Left ventricle myocardium inferior (tissue), 1 donor: ENCODE results near the gene FANCD2. TPM values are rescaled to one million over a fixed set of nuclear protein-coding genes. Genes with fewer than 3 reads are reported as not detected.
"Not testable (repeated sequence)": the region's sequence is repeated elsewhere in the genome, so short reads cannot be mapped to it uniquely, and the experiment has no call there.

Source experiments
- DNase-seq: peaks from one replicate; pipeline ENCODE4 v3.0.0-alpha.2; 2020
- H3K27ac ChIP-seq: fragments of 200-600 bp; replicated peaks from 2 replicates; pipeline ENCODE4 v1.8.0; 2021
- H3K27me3 ChIP-seq: fragments of 200-600 bp; 2 replicates; pipeline ENCODE4 v1.8.0; 2021; ENCODE audit warnings: low read depth
- H3K36me3 ChIP-seq: fragments of 200-600 bp; 2 replicates; pipeline ENCODE4 v1.8.0; 2021
- H3K4me1 ChIP-seq: fragments of 200-600 bp; 2 replicates; pipeline ENCODE4 v1.8.0; 2021
- H3K4me3 ChIP-seq: fragments of 200-600 bp; 2 replicates; pipeline ENCODE4 v1.8.0; 2021; ENCODE audit warnings: mild to moderate bottlenecking, moderate library complexity
- H3K9me3 ChIP-seq: fragments of 200-600 bp; replicated peaks from 2 replicates; pipeline ENCODE4 v1.8.0; 2021
- CTCF ChIP-seq: fragments of 200-600 bp; IDR thresholded peaks from 2 replicates; pipeline ENCODE4 v1.8.0; 2021; ENCODE audit warnings: antibody characterized with exemption, mild to moderate bottlenecking, borderline replicate concordance
- intact Hi-C: fragments of 100-400 bp; cut with micrococcal nuclease; formaldehyde crosslinking; loops from one replicate; pipeline ENCODE4 v1.11.0; 2022
- total RNA-seq: library from RNA; stranded (reverse); fragmentation: NEBNext Ultra II Directional; extraction: Animal tissue kit (Norgen Biotek cat#: 25700); gene quantifications from one replicate; pipeline ENCODE4 v1.2.1, GENCODE V29; 2021
- donor health status: DM: no; HTN: yes; CAD: no; lungs with severe emphysema.

The FANCD2 gene
- total RNA-seq, 1 donor from 2014 or later: 0.77 TPM

- TF ChIP-seq CTCF: no peak
- H3K4me3 ChIP-seq: no peak overlapping the region
- no peak for DNase-seq
- intact Hi-C loops: no loop called here
- peaks cover 29% of the 10 kb centered on the region for H3K4me1 ChIP-seq
- no peaks in the 10 kb centered on the region for H3K36me3 ChIP-seq
- no peaks in the 10 kb centered on the region for H3K9me3 ChIP-seq
- no peak overlapping the region for H3K27ac ChIP-seq
- no peaks in the 10 kb centered on the region for H3K27me3 ChIP-seq
These were observed 20.0 kb upstream of the FANCD2 start for GRCh38 chr3:10006048-10006761.

GRCh38 chr3:10006762-10007090 lies 19.5 kb upstream of the FANCD2 start:
- H3K9me3 ChIP-seq: no peaks in the 10 kb centered on the region
- H3K27ac ChIP-seq: no peak overlapping the region
- H3K4me1 ChIP-seq: peaks cover 34% of the 10 kb centered on the region
- no peaks in the 10 kb centered on the region for H3K36me3 ChIP-seq
- intact Hi-C loops: no loop called here
- no peaks in the 10 kb centered on the region for H3K27me3 ChIP-seq
- TF ChIP-seq CTCF: no peak
- H3K4me3 ChIP-seq: no peak overlapping the region
- no peak for DNase-seq

- H3K4me3 ChIP-seq: no peak overlapping the region
- intact Hi-C loops: no loop called here
- no peak for DNase-seq
These were observed 19.0 kb upstream of the FANCD2 start for GRCh38 chr3:10007126-10007782.

GRCh38 chr3:10008216-10008587 lies 18.0 kb upstream of the FANCD2 start:
- H3K36me3 ChIP-seq, H3K27ac ChIP-seq, H3K27me3 ChIP-seq, DNase-seq, H3K9me3 ChIP-seq, intact Hi-C loops: not testable (repeated sequence)
- Histone ChIP-seq H3K4me1 (peaks cover 35% of the 10 kb centered on the region), H3K4me3 (peak overlapping the region; percentile 71)

More at GRCh38 chr3:10007126-10007782, 19.0 kb upstream of the FANCD2 start:
- Histone ChIP-seq H3K9me3 (no peaks in the 10 kb centered on the region), H3K36me3 (no peaks in the 10 kb centered on the region), H3K27ac (no peak overlapping the region), H3K4me1 (peaks cover 35% of the 10 kb centered on the region), H3K27me3 (no peaks in the 10 kb centered on the region)
- TF ChIP-seq CTCF: no peak

- intact Hi-C loops: no loop called here
- Histone ChIP-seq H3K4me3 (peak overlapping the region; percentile 71), H3K27ac (peak overlapping the region; percentile 63), H3K36me3 (no peaks in the 10 kb centered on the region), H3K27me3 (no peaks in the 10 kb centered on the region), H3K9me3 (no peaks in the 10 kb centered on the region), H3K4me1 (peaks cover 35% of the 10 kb centered on the region)
- TF ChIP-seq CTCF: no peak
- peak; percentile 92 for DNase-seq
These were observed 17.5 kb upstream of the FANCD2 start for GRCh38 chr3:10008588-10009344.

GRCh38 chr3:10010421-10010877 lies 15.8 kb upstream of the FANCD2 start:
- Histone ChIP-seq H3K36me3 (no peaks in the 10 kb centered on the region), H3K4me1 (peaks cover 45% of the 10 kb centered on the region), H3K27ac (peak overlapping the region; percentile 72), H3K9me3 (no peaks in the 10 kb centered on the region), H3K27me3 (no peaks in the 10 kb centered on the region), H3K4me3 (peak overlapping the region; percentile 84)
- DNase-seq: no peak
- TF ChIP-seq CTCF: no peak
- intact Hi-C loops: no loop called here
